Glomerular endothelial cell (primary cell): ENCODE results near the gene EFCAB9. TPM values are rescaled to one million over a fixed set of nuclear protein-coding genes. Genes with fewer than 3 reads are reported as not detected.
"Not testable (repeated sequence)": the region's sequence is repeated elsewhere in the genome, so short reads cannot be mapped to it uniquely, and the experiment has no call there.

ENCODE experiments used
- DNase-seq: peaks from one replicate; pipeline ENCODE4 v3.0.0-alpha.2; 2011; ENCODE audit warnings: low read depth, low spot score; ENCODE audit errors: extremely low read depth
- total RNA-seq: library from RNA; depleted of rRNA; stranded (reverse); fragments of >200 nt; gene quantifications from 2 replicates; pipeline ENCODE4 v1.2.3, GENCODE V29; 2015

EFCAB9 gene
- total RNA-seq, 1 donor from 2014 or later: not detected

GRCh38 chr5:172187118-172188032, 6.6 kb upstream of the EFCAB9 start:
- DNase-seq: no peak

GRCh38 chr5:172188033-172188892, 5.7 kb upstream of the EFCAB9 start, which contains the start of gene STK10:
Gene STK10, minus strand, starts transcription at chr5:172188224. Its CDS starts 182 bp downstream, at chr5:172188042.
- DNase-seq: no peak

- no peak for DNase-seq
Observed at GRCh38 chr5:172188893-172189692, 4.9 kb upstream of the EFCAB9 start.

GRCh38 chr5:172189693-172190296, 4.2 kb upstream of the EFCAB9 start:
- DNase-seq: no peak

GRCh38 chr5:172194985-172195774, 1.2 kb downstream of the EFCAB9 start:
- DNase-seq: no peak

GRCh38 chr5:172197775-172198174, 3.8 kb downstream of the EFCAB9 start:
- not testable (repeated sequence) for DNase-seq

GRCh38 chr5:172199446-172199845, 5.5 kb downstream of the EFCAB9 start:
- DNase-seq: no peak

GRCh38 chr5:172200476-172200875, 6.5 kb downstream of the EFCAB9 start:
- DNase-seq: no peak

- DNase-seq: not testable (repeated sequence)
Observed at GRCh38 chr5:172205984-172206383, 12.0 kb downstream of the EFCAB9 start.

- DNase-seq: no peak
Observed at GRCh38 chr5:172207511-172207910, 13.5 kb downstream of the EFCAB9 start.

- DNase-seq: no peak
Observed at GRCh38 chr5:172209714-172210113, 15.7 kb downstream of the EFCAB9 start.

GRCh38 chr5:172211676-172212075, 17.7 kb downstream of the EFCAB9 start:
- no peak for DNase-seq

GRCh38 chr5:172213126-172213525, 19.2 kb downstream of the EFCAB9 start:
- no peak for DNase-seq

GRCh38 chr5:172216345-172216744, 22.4 kb downstream of the EFCAB9 start:
- no peak for DNase-seq

GRCh38 chr5:172219296-172219695, 25.3 kb downstream of the EFCAB9 start:
- no peak for DNase-seq

GRCh38 chr5:172223901-172224873, 30.2 kb downstream of the EFCAB9 start:
- no peak for DNase-seq

GRCh38 chr5:172224996-172225395, 31.0 kb downstream of the EFCAB9 start:
- no peak for DNase-seq

GRCh38 chr5:172229904-172230303, 35.9 kb downstream of the EFCAB9 start:
- no peak for DNase-seq
